ENCODE results near the gene AFDN. TPM values are rescaled to one million over a fixed set of nuclear protein-coding genes. Genes with fewer than 3 reads are reported as not detected.
"Not testable (repeated sequence)": the region's sequence is repeated elsewhere in the genome, so short reads cannot be mapped to it uniquely, and the experiment has no call there.

The AFDN gene
- total RNA-seq, 4 donors from 2014 or later = 148 to 371 (median 204) TPM

DNA sequence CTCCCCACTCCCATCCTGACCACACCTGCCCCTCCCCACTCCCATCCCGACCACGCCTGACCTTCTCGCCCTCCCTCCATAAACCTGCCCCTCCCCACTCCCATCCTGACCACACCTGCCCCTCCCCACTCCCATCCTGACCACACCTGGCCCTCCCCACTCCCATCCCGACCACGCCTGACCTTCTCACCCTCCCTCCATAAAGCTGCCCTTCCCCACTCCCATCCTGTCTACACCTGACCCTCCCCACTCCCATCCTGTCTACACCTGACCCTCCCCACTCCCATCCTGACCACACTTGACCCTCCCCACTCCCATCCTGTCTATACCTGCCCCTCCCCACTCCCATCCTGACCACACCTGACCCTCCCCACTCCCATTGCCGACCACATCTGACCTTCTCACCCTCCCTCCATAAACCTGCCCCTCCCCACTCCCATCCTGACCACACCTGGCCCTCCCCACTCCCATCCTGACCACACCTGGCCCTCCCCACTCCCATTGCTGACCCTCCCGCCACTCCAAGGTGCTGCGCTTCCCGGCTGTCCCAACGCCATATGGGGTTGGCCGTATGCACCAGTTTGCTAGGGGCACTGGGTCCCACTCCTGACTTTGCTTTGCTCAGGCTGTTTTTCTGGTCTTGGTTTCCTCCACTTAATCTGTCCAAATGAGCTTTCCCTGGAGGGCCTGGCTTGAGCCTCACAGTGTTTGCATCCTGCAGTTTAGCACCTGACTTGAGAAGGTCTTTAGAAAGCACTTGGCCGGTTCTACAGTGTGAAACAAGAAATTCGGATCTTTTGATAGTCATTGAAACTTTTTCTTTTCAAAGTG lies 173.7 kb downstream of the AFDN start:
- in situ Hi-C loops (cut with MboI; ENCODE audit: low pct_ligation_motif_present in 1 of 4, low pct_unique_long_range_greater_than_20kb in 1 of 4, low sequenced_read_pairs in 3 of 4) = no loop called here
- Histone ChIP-seq H3K9me3 (no peaks in the 10 kb centered on the region), H3K4me1 (no peaks in the 10 kb centered on the region), H3K36me3 (no peaks in the 10 kb centered on the region), H3K27me3 (no peaks in the 10 kb centered on the region), H3K4me3 (no peak overlapping the region), H3K27ac (no peak overlapping the region)
- intact Hi-C loops (cut with DNase I; ENCODE audit: low total_unique reads) = no loop called here
- no peak for DNase-seq
- no peak for TF ChIP-seq EP300 (IDR thresholded peaks at IDR 0.05; ENCODE audit: low read depth)
- no peak for TF ChIP-seq POLR2A (IDR thresholded peaks at IDR 0.05)
- TF ChIP-seq, protein P1, sequence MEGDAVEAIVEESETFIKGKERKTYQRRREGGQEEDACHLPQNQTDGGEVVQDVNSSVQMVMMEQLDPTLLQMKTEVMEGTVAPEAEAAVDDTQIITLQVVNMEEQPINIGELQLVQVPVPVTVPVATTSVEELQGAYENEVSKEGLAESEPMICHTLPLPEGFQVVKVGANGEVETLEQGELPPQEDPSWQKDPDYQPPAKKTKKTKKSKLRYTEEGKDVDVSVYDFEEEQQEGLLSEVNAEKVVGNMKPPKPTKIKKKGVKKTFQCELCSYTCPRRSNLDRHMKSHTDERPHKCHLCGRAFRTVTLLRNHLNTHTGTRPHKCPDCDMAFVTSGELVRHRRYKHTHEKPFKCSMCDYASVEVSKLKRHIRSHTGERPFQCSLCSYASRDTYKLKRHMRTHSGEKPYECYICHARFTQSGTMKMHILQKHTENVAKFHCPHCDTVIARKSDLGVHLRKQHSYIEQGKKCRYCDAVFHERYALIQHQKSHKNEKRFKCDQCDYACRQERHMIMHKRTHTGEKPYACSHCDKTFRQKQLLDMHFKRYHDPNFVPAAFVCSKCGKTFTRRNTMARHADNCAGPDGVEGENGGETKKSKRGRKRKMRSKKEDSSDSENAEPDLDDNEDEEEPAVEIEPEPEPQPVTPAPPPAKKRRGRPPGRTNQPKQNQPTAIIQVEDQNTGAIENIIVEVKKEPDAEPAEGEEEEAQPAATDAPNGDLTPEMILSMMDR (IDR thresholded peaks at IDR 0.05) = no peak
- TF ChIP-seq POLR2AphosphoS5 (IDR thresholded peaks at IDR 0.05) = no peak
- WGBS, 2 donors (ENCODE audit: low coverage in 1 of 2) = 83 to 84% methylated on average over 1 to 12 of the region's 13 CpGs

DNA sequence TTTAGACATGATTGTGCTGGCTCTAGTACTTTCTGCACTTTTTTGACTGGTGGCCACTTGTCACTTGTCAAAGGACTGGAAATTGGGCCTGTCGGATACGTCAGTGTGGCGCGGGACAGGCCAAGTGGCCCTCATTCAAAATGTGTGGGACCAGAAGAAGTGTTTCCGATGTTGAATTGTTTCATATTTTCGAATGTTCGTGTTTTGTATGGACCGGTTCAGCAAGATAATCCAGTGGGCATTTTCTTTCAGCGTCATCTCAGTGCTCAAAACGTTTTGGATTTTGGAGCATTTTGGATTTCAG lies 174.3 kb downstream of the AFDN start:
- TF ChIP-seq POLR2A (IDR thresholded peaks at IDR 0.05) (no peak), POLR2AphosphoS5 (IDR thresholded peaks at IDR 0.05) (no peak), EP300 (IDR thresholded peaks at IDR 0.05; ENCODE audit: low read depth) (no peak)
- TF ChIP-seq, protein P1 (IDR thresholded peaks at IDR 0.05) = no peak
- H3K9me3 ChIP-seq = no peaks in the 10 kb centered on the region
- intact Hi-C loops (cut with DNase I; ENCODE audit: low total_unique reads) = no loop called here
- no peak overlapping the region for H3K27ac ChIP-seq
- no peak overlapping the region for H3K4me3 ChIP-seq
- in situ Hi-C loops (cut with MboI; ENCODE audit: low pct_ligation_motif_present in 1 of 4, low pct_unique_long_range_greater_than_20kb in 1 of 4, low sequenced_read_pairs in 3 of 4) = no loop called here
- no peaks in the 10 kb centered on the region for H3K27me3 ChIP-seq
- H3K4me1 ChIP-seq = no peaks in the 10 kb centered on the region
- 81 to 96% methylated on average over 4 to 10 of the region's 10 CpGs for WGBS, 2 donors (ENCODE audit: low coverage in 1 of 2)
- no peak for DNase-seq
- H3K36me3 ChIP-seq = no peaks in the 10 kb centered on the region

DNA sequence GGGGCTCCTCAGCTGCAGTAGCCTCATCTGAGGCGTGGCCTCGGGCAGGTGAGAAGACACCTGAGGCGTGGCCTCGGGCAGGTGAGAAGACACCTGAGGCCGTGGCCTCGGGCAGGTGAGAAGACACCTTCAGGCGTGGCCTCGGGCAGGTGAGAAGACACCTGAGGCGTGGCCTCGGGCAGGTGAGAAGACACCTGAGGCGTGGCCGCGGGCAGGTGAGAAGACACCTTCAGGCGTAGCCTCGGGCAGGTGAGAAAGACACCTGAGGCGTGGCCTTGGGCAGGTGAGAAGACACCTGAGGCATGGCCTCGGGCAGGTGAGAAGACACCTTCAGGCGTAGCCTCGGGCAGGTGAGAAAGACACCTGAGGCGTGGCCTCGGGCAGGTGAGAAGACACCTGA lies 174.8 kb downstream of the AFDN start:
- H3K4me1 ChIP-seq; DNase-seq; H3K27me3 ChIP-seq; H3K9me3 ChIP-seq; H3K4me3 ChIP-seq; H3K36me3 ChIP-seq; in situ Hi-C loops (cut with MboI; ENCODE audit: low pct_ligation_motif_present in 1 of 4, low pct_unique_long_range_greater_than_20kb in 1 of 4, low sequenced_read_pairs in 3 of 4); H3K27ac ChIP-seq; intact Hi-C loops (cut with DNase I; ENCODE audit: low total_unique reads): not testable (repeated sequence)
- 97% methylated on average over 11 of the region's 21 CpGs; no CpG with 5 or more reads in 1 of the 2 donors for WGBS, 2 donors (ENCODE audit: low coverage in 1 of 2)

DNA sequence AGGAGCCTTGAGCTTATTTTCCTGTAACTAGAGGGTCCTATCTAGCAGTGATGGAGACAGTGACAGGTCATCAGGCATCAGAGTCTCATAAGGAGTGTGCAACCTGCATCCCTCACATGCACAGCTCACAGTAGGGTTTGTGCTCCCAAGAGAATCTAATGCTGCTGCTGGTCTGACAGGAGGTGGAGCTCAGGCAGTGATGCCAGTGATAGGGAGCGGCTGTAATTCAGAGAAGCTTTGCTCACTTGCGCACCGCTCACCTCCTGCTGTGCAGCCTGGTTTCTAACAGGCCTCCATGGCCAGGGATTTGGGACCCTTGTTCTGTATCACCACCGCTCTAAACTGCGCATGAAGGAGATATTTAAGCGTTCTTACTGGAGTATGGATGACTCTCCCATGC lies 176.1 kb downstream of the AFDN start:
- in situ Hi-C loops (cut with MboI; ENCODE audit: low pct_ligation_motif_present in 1 of 4, low pct_unique_long_range_greater_than_20kb in 1 of 4, low sequenced_read_pairs in 3 of 4) = no loop called here

More for the DNA sequence above, 176.1 kb downstream of the AFDN start:
- Histone ChIP-seq H3K27ac (no peak overlapping the region), H3K9me3 (no peaks in the 10 kb centered on the region), H3K36me3 (no peaks in the 10 kb centered on the region), H3K4me3 (no peak overlapping the region), H3K27me3 (no peaks in the 10 kb centered on the region), H3K4me1 (no peaks in the 10 kb centered on the region)
- WGBS, 2 donors (ENCODE audit: low coverage in 1 of 2) = 99 to 100% methylated on average over 1 to 6 of the region's 6 CpGs
- TF ChIP-seq POLR2A (IDR thresholded peaks at IDR 0.05) (no peak), POLR2AphosphoS5 (IDR thresholded peaks at IDR 0.05) (no peak), EP300 (IDR thresholded peaks at IDR 0.05; ENCODE audit: low read depth) (no peak)
- TF ChIP-seq, protein P1 (IDR thresholded peaks at IDR 0.05) = no peak
- intact Hi-C loops (cut with DNase I; ENCODE audit: low total_unique reads) = no loop called here
- DNase-seq = no peak
